ENCODE results near the gene ZNF714.
"Not testable (repeated sequence)": the region's sequence is repeated elsewhere in the genome, so short reads cannot be mapped to it uniquely, and the experiment has no call there.

Gene ZNF714

GRCh38 chr19:21138130-21138529 is 56.1 kb downstream of the ZNF714 start:
- Histone ChIP-seq H3K36me3 (replicated peaks; ENCODE audit: low read depth, low read length) (peaks cover 4% of the 10 kb centered on the region), H3K4me3 (ENCODE audit: low read length) (no peak overlapping the region), H3K4me1 (ENCODE audit: low read length) (peaks cover 6% of the 10 kb centered on the region), H3K79me2 (ENCODE audit: low read length) (peaks cover 13% of the 10 kb centered on the region), H3K9me3 (ENCODE audit: insufficient read depth, low read length) (no peaks in the 10 kb centered on the region), H3K4me2 (ENCODE audit: low read length) (no peak overlapping the region), H3K9ac (ENCODE audit: low read length) (no peak overlapping the region), H4K20me1 (ENCODE audit: insufficient read depth, low read length) (no peaks in the 10 kb centered on the region), H3K27ac (ENCODE audit: low read length) (no peak overlapping the region), H3K27me3 (ENCODE audit: low read depth, low read length) (no peaks in the 10 kb centered on the region), H2AFZ (ENCODE audit: low read depth, low read length) (no peak overlapping the region)
- TF ChIP-seq EZH2phosphoT487 (IDR thresholded peaks at IDR 0.05; ENCODE audit: low read depth) = no peak

GRCh38 chr19:21141006-21141405 is 59.0 kb downstream of the ZNF714 start:
- not testable (repeated sequence) for H3K4me1 ChIP-seq (ENCODE audit: low read length); H3K4me2 ChIP-seq (ENCODE audit: low read length); H3K4me3 ChIP-seq (ENCODE audit: low read length); H3K27me3 ChIP-seq (ENCODE audit: low read depth, low read length); H2AFZ ChIP-seq (ENCODE audit: low read depth, low read length); H3K27ac ChIP-seq (ENCODE audit: low read length); H4K20me1 ChIP-seq (ENCODE audit: insufficient read depth, low read length); H3K9me3 ChIP-seq (ENCODE audit: insufficient read depth, low read length); H3K9ac ChIP-seq (ENCODE audit: low read length)
- peaks cover 26% of the 10 kb centered on the region for H3K79me2 ChIP-seq (ENCODE audit: low read length)
- peaks cover 32% of the 10 kb centered on the region for H3K36me3 ChIP-seq (replicated peaks; ENCODE audit: low read depth, low read length)

DNA sequence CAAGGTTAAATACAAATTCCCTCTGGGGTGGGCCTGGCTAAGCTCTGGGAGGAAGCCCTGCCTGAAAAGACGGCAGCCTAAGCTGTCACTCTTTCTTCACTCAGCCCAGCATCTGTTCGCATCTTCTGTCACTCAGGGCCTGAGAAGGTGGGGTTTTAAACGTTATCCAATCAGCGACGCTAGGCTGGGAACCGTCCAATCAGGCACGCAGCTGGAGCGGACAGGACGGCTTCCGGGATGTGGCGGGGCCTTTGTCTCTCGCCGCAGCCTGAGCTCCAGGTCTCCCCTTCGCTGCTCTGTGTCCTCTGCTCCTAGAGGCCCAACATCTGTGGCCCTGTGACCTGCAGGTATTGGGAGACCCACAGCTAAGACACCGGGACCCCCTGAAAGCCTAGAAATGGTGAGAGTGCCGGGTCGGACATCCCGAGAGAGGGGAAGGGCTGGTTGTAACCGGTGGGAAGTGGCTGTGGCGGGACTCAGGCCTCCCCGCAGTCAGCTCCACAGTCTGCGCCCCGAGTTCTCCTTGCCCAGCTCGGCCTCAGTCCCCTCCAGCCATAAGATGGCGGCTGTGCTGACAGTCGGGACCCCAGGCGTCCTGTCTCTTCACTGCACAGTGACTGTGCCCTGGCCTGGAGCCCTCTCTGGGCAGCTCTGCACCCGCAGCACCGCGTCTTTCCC is 59.9 kb downstream of the ZNF714 start, which contains the start of gene ZNF431:
TSS of gene ZNF431 (plus strand) at position 254 of the 678 bp plus-strand sequence. CDS start at position 398, 144 bp downstream.
- Histone ChIP-seq H2AFZ (ENCODE audit: low read depth, low read length) (peak within 1 kb of the TSS; percentile 50; the same call in 1 of the 2 replicates), H3K9me3 (ENCODE audit: insufficient read depth, low read length) (peaks cover 11% of the 10 kb centered on the region; the same call in 1 of the 2 replicates), H3K36me3 (replicated peaks; ENCODE audit: low read depth, low read length) (peaks cover 40% of the 10 kb centered on the region), H3K4me3 (ENCODE audit: low read length) (peak within 1 kb of the TSS; percentile 85), H4K20me1 (ENCODE audit: insufficient read depth, low read length) (no peaks in the 10 kb centered on the region), H3K9ac (ENCODE audit: low read length) (peak within 1 kb of the TSS; percentile 84), H3K27ac (ENCODE audit: low read length) (peak within 1 kb of the TSS; percentile 56), H3K4me2 (ENCODE audit: low read length) (peak within 1 kb of the TSS; percentile 82), H3K79me2 (ENCODE audit: low read length) (peaks cover 31% of the 10 kb centered on the region), H3K4me1 (ENCODE audit: low read length) (peaks cover 8% of the 10 kb centered on the region), H3K27me3 (ENCODE audit: low read depth, low read length) (no peaks in the 10 kb centered on the region)
- TF ChIP-seq EZH2phosphoT487 (IDR thresholded peaks at IDR 0.05; ENCODE audit: low read depth) = no peak
- TF ChIP-seq, protein P1, sequence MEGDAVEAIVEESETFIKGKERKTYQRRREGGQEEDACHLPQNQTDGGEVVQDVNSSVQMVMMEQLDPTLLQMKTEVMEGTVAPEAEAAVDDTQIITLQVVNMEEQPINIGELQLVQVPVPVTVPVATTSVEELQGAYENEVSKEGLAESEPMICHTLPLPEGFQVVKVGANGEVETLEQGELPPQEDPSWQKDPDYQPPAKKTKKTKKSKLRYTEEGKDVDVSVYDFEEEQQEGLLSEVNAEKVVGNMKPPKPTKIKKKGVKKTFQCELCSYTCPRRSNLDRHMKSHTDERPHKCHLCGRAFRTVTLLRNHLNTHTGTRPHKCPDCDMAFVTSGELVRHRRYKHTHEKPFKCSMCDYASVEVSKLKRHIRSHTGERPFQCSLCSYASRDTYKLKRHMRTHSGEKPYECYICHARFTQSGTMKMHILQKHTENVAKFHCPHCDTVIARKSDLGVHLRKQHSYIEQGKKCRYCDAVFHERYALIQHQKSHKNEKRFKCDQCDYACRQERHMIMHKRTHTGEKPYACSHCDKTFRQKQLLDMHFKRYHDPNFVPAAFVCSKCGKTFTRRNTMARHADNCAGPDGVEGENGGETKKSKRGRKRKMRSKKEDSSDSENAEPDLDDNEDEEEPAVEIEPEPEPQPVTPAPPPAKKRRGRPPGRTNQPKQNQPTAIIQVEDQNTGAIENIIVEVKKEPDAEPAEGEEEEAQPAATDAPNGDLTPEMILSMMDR (IDR thresholded peaks at IDR 0.05; ENCODE audit: low read depth, low read length) = no peak

GRCh38 chr19:21143428-21143827 is 61.4 kb downstream of the ZNF714 start:
- Histone ChIP-seq H3K4me3 (ENCODE audit: low read length) (no peak overlapping the region), H3K4me2 (ENCODE audit: low read length) (no peak overlapping the region), H3K36me3 (replicated peaks; ENCODE audit: low read depth, low read length) (peaks cover 55% of the 10 kb centered on the region), H3K9me3 (ENCODE audit: insufficient read depth, low read length) (peaks cover 22% of the 10 kb centered on the region; the same call in 1 of the 2 replicates), H2AFZ (ENCODE audit: low read depth, low read length) (no peak overlapping the region), H3K79me2 (ENCODE audit: low read length) (peaks cover 36% of the 10 kb centered on the region), H3K27ac (ENCODE audit: low read length) (no peak overlapping the region), H3K4me1 (ENCODE audit: low read length) (peaks cover 8% of the 10 kb centered on the region), H3K27me3 (ENCODE audit: low read depth, low read length) (no peaks in the 10 kb centered on the region), H3K9ac (ENCODE audit: low read length) (no peak overlapping the region), H4K20me1 (ENCODE audit: insufficient read depth, low read length) (no peaks in the 10 kb centered on the region)
- TF ChIP-seq, protein P1 (IDR thresholded peaks at IDR 0.05; ENCODE audit: low read depth, low read length) = no peak
- no peak for TF ChIP-seq EZH2phosphoT487 (IDR thresholded peaks at IDR 0.05; ENCODE audit: low read depth)

DNA sequence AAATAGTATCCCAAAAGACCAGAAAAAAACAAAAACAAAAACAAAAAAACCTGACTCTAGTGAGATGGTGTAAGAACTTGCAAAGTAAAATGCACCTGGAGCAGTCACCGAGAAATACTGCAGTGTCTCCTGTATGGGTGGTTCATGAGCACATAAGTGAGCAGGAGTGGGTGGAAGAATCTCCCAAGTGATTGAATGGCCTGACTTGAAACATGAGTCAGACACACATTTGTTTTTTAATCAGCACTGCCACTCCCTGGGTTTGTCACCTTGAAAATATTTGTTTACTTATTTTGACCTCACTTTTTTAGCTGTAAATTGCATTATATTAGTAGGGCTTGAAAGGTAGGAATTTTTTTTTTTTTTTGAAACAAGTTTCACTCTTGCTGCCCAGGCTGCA is 61.9 kb downstream of the ZNF714 start:
- no peak overlapping the region for H3K27ac ChIP-seq (ENCODE audit: low read length)
- H3K79me2 ChIP-seq (ENCODE audit: low read length) = peaks cover 36% of the 10 kb centered on the region
- peaks cover 25% of the 10 kb centered on the region; the same call in 1 of the 2 replicates for H3K9me3 ChIP-seq (ENCODE audit: insufficient read depth, low read length)
- no peaks in the 10 kb centered on the region for H3K27me3 ChIP-seq (ENCODE audit: low read depth, low read length)
- H3K9ac ChIP-seq (ENCODE audit: low read length) = no peak overlapping the region
- H2AFZ ChIP-seq (ENCODE audit: low read depth, low read length) = no peak overlapping the region
- no peak for TF ChIP-seq EZH2phosphoT487 (IDR thresholded peaks at IDR 0.05; ENCODE audit: low read depth)
- TF ChIP-seq, protein P1 (IDR thresholded peaks at IDR 0.05; ENCODE audit: low read depth, low read length) = no peak
- H3K4me2 ChIP-seq (ENCODE audit: low read length) = no peak overlapping the region
- H3K4me3 ChIP-seq (ENCODE audit: low read length) = no peak overlapping the region
- H3K36me3 ChIP-seq (replicated peaks; ENCODE audit: low read depth, low read length) = peaks cover 59% of the 10 kb centered on the region
- H3K4me1 ChIP-seq (ENCODE audit: low read length) = peaks cover 8% of the 10 kb centered on the region
- no peaks in the 10 kb centered on the region for H4K20me1 ChIP-seq (ENCODE audit: insufficient read depth, low read length)
